ENCODE measurements around the gene ZBTB43. TPM values are rescaled to one million over a fixed set of nuclear protein-coding genes. Genes with fewer than 3 reads are reported as not detected.

ZBTB43 gene
- total and polyA plus RNA-seq, 2 of the 4 experiments (the other 2 are of a cell fraction), result 4.5 to 15.1 TPM

- H2AFZ ChIP-seq (replicated peaks; ENCODE audit: low read length, poor library complexity), result no peak overlapping the region
- intact Hi-C loops (cut with micrococcal nuclease) (no loop called here), dilution Hi-C loops (cut with HindIII; ENCODE audit: low sequenced_read_pairs, unreplicated experiment) (no loop called here), in situ Hi-C loops (cut with MboI; ENCODE audit: low sequenced_read_pairs) (no loop called here)
- H3K79me1 ChIP-seq (ENCODE audit: low read depth in 1 of 2, low read length in 2 of 2), result peaks cover 23 to 62% of the 10 kb centered on the region in 2 experiments
- H2BK120ac ChIP-seq (ENCODE audit: low read depth, low read length), result no peak overlapping the region
- H3K9me3 ChIP-seq (ENCODE audit: control insufficient read depth, insufficient read depth, low read length), result no peaks in the 10 kb centered on the region
- no peak overlapping the region for H3K4ac ChIP-seq (ENCODE audit: low read depth, low read length)
- ATAC-seq (ENCODE audit: low read depth) (no peak), DNase-seq (no peak)
- H3K27me3 ChIP-seq (ENCODE audit: control insufficient read depth, insufficient read depth, low read length), result no peaks in the 10 kb centered on the region
- no peak overlapping the region for H4K5ac ChIP-seq (ENCODE audit: low read depth, low read length)
- H2BK5ac ChIP-seq (ENCODE audit: low read depth, low read length, poor library complexity, severe bottlenecking), result no peak overlapping the region
- no peaks in the 10 kb centered on the region for H3K4me1 ChIP-seq (ENCODE audit: control insufficient read depth, insufficient read depth, low read length)
- no peak overlapping the region for H3K14ac ChIP-seq (replicated peaks; ENCODE audit: low read depth, low read length)
- no peak overlapping the region for H2BK20ac ChIP-seq (ENCODE audit: low read depth, low read length)
- no peak overlapping the region for H3K56ac ChIP-seq (ENCODE audit: extremely low read depth, insufficient read depth, low read length)
- H3K4me3 ChIP-seq (ENCODE audit: insufficient read depth, low read depth, low read length), result no peak overlapping the region
- H4K91ac ChIP-seq (ENCODE audit: insufficient read depth, low read depth, low read length), result no peak overlapping the region
- peaks cover 5% of the 10 kb centered on the region; the same call in 1 of the 2 replicates for H3K9me1 ChIP-seq (ENCODE audit: insufficient read depth, low read length)
- H3K18ac ChIP-seq (ENCODE audit: low read depth, low read length), result no peak overlapping the region
- H2AK5ac ChIP-seq (ENCODE audit: low read depth, low read length), result no peak overlapping the region
- no peak overlapping the region for H2BK15ac ChIP-seq (ENCODE audit: low read depth, low read length)
- H4K20me1 ChIP-seq (ENCODE audit: insufficient read depth, low read length), result peaks cover 20% of the 10 kb centered on the region
- TF ChIP-seq RFX5 (IDR thresholded peaks at IDR 0.05; ENCODE audit: low read depth, low read length), result no peak
- no peak for TF ChIP-seq CTCF (conservative IDR thresholded peaks at IDR 0.05; ENCODE audit: low read depth, low read length)
- TF ChIP-seq FOS (IDR thresholded peaks at IDR 0.05; ENCODE audit: low read depth, low read length), result no peak
- TF ChIP-seq CHD1 (IDR thresholded peaks at IDR 0.05; ENCODE audit: low read depth, low read length), result no peak
- TF ChIP-seq USF2 (IDR thresholded peaks at IDR 0.05; ENCODE audit: low read depth, low read length), result no peak
- no peak for TF ChIP-seq MAZ (IDR thresholded peaks at IDR 0.05; ENCODE audit: borderline replicate concordance, low read depth, low read length)
- TF ChIP-seq BHLHE40 (IDR thresholded peaks at IDR 0.05; ENCODE audit: low read depth, low read length), result no peak
- no peak for TF ChIP-seq MAFK (IDR thresholded peaks at IDR 0.05; ENCODE audit: low read depth, low read length)
- TF ChIP-seq CEBPB (IDR thresholded peaks at IDR 0.05; ENCODE audit: low read depth, low read length), result no peak
- TF ChIP-seq MXI1 (IDR thresholded peaks at IDR 0.05; ENCODE audit: borderline replicate concordance, low read depth, low read length), result no peak
- TF ChIP-seq RAD21 (IDR thresholded peaks at IDR 0.05; ENCODE audit: low read length), result no peak
- TF ChIP-seq RCOR1 (IDR thresholded peaks at IDR 0.05; ENCODE audit: insufficient replicate concordance, low read length), result no peak
- H3K4me2 ChIP-seq (ENCODE audit: low read depth, low read length), result no peak overlapping the region
- WGBS, 2 experiments (ENCODE audit: extremely low coverage in 2 of 2, insufficient read length in 1 of 2), result no CpG with 5 or more reads among the region's 2 CpGs
- BruUV-seq (replicated peaks), result no TSS peak
- no peak overlapping the region for H4K8ac ChIP-seq (ENCODE audit: low read depth in 2 of 2, low read length in 2 of 2)
- CTCF ChIA-PET, result no interaction called here
- H3K23ac ChIP-seq (ENCODE audit: low read depth, low read length), result no peak overlapping the region
- POLR2A ChIA-PET (ENCODE audit: unreplicated experiment), result no interaction called here
- H3K27ac ChIP-seq (ENCODE audit: insufficient read depth, low read length), result no peak overlapping the region
- no peak overlapping the region for H2AK9ac ChIP-seq (replicated peaks; ENCODE audit: low read depth, low read length, poor library complexity)
- no peak overlapping the region for H3K9ac ChIP-seq (ENCODE audit: low read depth, low read length)
- H3K36me3 ChIP-seq (ENCODE audit: control insufficient read depth, insufficient read depth, low read length), result peaks cover 35% of the 10 kb centered on the region
Observed at GRCh38 chr9:126836216-126836615, 31.4 kb downstream of the ZBTB43 start.

Measured in IMR-90 (cell line).